NCI-H2029 (cell line): ENCODE measurements around the gene MRLN.
"Not testable (repeated sequence)": the region's sequence is repeated elsewhere in the genome, so short reads cannot be mapped to it uniquely, and the experiment has no call there.

Source experiments
- DNase-seq: peaks from one replicate; lab custom pipeline; 2025; lab: John Stamatoyannopoulos, UW

MRLN gene

GRCh38 chr10:59745163-59745650 is 8.0 kb downstream of the MRLN start:
- DNase-seq, result no peak

- not testable (repeated sequence) for DNase-seq
Measured at GRCh38 chr10:59744762-59745161, 8.5 kb downstream of the MRLN start.

- DNase-seq, result not testable (repeated sequence)
Measured at GRCh38 chr10:59744156-59744555, 9.1 kb downstream of the MRLN start.

GRCh38 chr10:59741583-59741982 is 11.7 kb downstream of the MRLN start:
- DNase-seq, result no peak

GRCh38 chr10:59741048-59741447 is 12.2 kb downstream of the MRLN start:
- DNase-seq, result no peak

GRCh38 chr10:59736749-59737148 is 16.5 kb downstream of the MRLN start:
- DNase-seq, result no peak

GRCh38 chr10:59735296-59735695 is 18.0 kb downstream of the MRLN start:
- no peak for DNase-seq

GRCh38 chr10:59734014-59734462 is 19.2 kb downstream of the MRLN start:
- DNase-seq, result no peak

- DNase-seq, result not testable (repeated sequence)
Measured at GRCh38 chr10:59733321-59734013, 19.8 kb downstream of the MRLN start.

- not testable (repeated sequence) for DNase-seq
Measured at GRCh38 chr10:59732849-59733248, 20.4 kb downstream of the MRLN start.

GRCh38 chr10:59729167-59729566 is 24.1 kb downstream of the MRLN start:
- DNase-seq, result not testable (repeated sequence)

- no peak for DNase-seq
Measured at GRCh38 chr10:59724098-59724938, 28.9 kb downstream of the MRLN start.

- no peak for DNase-seq
Measured at GRCh38 chr10:59720377-59720776, 32.9 kb downstream of the MRLN start.

GRCh38 chr10:59719374-59719773 is 33.9 kb downstream of the MRLN start:
- no peak for DNase-seq

- no peak for DNase-seq
Measured at GRCh38 chr10:59718257-59718656, 35.0 kb downstream of the MRLN start.

- no peak for DNase-seq
Measured at GRCh38 chr10:59713196-59713821, 39.9 kb downstream of the MRLN start.

- no peak for DNase-seq
Measured at GRCh38 chr10:59711871-59712494, 41.3 kb downstream of the MRLN start.

GRCh38 chr10:59709395-59710125 is 43.7 kb downstream of the MRLN start, which contains the start of gene SLC16A9:
Gene SLC16A9 (minus strand): TSS chr10:59709850. CDS start chr10:59684291, 25,559 bp downstream.
- no peak for DNase-seq

GRCh38 chr10:59708816-59709394 is 44.4 kb downstream of the MRLN start:
- no peak for DNase-seq

- no peak for DNase-seq
Measured at GRCh38 chr10:59706851-59707797, 46.1 kb downstream of the MRLN start.
